AG04450 (cell line): Measurements from ENCODE around the gene RMND5B. TPM values are rescaled to one million over a fixed set of nuclear protein-coding genes. Genes with fewer than 3 reads are reported as not detected.

ENCODE experiments used
- CTCF ChIA-PET: fragments of 300-600, 350-600 bp; formaldehyde crosslinking; extraction: SDS; loops from one replicate; lab custom pipeline; 2022; ENCODE audit warnings: antibody characterized with exemption, inconsistent platforms; lab: Charles Lee
- POLR2A ChIA-PET: fragments of 350-600 bp; formaldehyde crosslinking; extraction: SDS; loops from one replicate; lab custom pipeline; 2021; ENCODE audit warnings: antibody characterized with exemption, inconsistent platforms; lab: Yijun Ruan, JAX
- DNase-seq: peaks from one replicate; pipeline ENCODE4 v3.0.0-alpha.2; 2011; ENCODE audit warnings: low read depth, low spot score
- H3K27ac ChIP-seq: one replicate; pipeline ENCODE4 v1.5.1; 2012; ENCODE audit warnings: low read depth, low read length, control low read depth
- H3K27me3 ChIP-seq: one replicate; pipeline ENCODE4 v1.6.0; 2012; ENCODE audit warnings: low read length; ENCODE audit not compliant: control insufficient read depth, insufficient read depth
- H3K4me3 ChIP-seq: 2 replicates; pipeline ENCODE4 v1.5.1; 2011; ENCODE audit warnings: mild to moderate bottlenecking, low read depth, low read length, control low read depth
- H3K9me3 ChIP-seq: 2 replicates; pipeline ENCODE4 v1.5.1; 2012; ENCODE audit warnings: low read length; ENCODE audit not compliant: control insufficient read depth, insufficient read depth
- CTCF ChIP-seq: IDR thresholded peaks from 2 replicates; pipeline ENCODE4 v1.5.1; 2011; ENCODE audit warnings: low read depth, low read length, control low read depth, inconsistent platforms
- polyA plus RNA-seq: library from polyadenylated mRNA; depleted of rRNA; stranded (reverse); fragments of >200 nt; gene quantifications from 2 replicates; pipeline ENCODE4 v1.2.3, GENCODE V29; 2011; rRNA removed

RMND5B gene
- polyA plus RNA-seq, 1 experiment = 19.8 TPM

GRCh38 chr5:178198706-178199105 lies 67.9 kb downstream of the RMND5B start:
- H3K4me3 ChIP-seq = no peak overlapping the region
- ChIA-PET POLR2A (interaction anchor here (0.6 kb wide), 1 partner anchor 179 kb away, joined by 3 read pairs; no protein-coding TSS in a partner anchor), CTCF (no interaction called here)
- peaks cover 16% of the 10 kb centered on the region for H3K27me3 ChIP-seq
- H3K9me3 ChIP-seq = no peaks in the 10 kb centered on the region; the same call in 1 of the 2 replicates
- no peak overlapping the region for H3K27ac ChIP-seq
- no peak for DNase-seq
- TF ChIP-seq CTCF = no peak

- CTCF ChIA-PET = no interaction called here
- DNase-seq = no peak
- H3K27ac ChIP-seq = no peak overlapping the region
- H3K4me3 ChIP-seq = no peak overlapping the region
- no peaks in the 10 kb centered on the region; the same call in 1 of the 2 replicates for H3K9me3 ChIP-seq
- H3K27me3 ChIP-seq = peaks cover 6% of the 10 kb centered on the region
- no peak for TF ChIP-seq CTCF
- POLR2A ChIA-PET = no interaction called here
Measured at GRCh38 chr5:178199581-178200434, 69.0 kb downstream of the RMND5B start.

Other genes with a start within 250 kb of the RMND5B start
- gene PROP1, start 134.8 kb upstream of the RMND5B start, polyA plus RNA-seq = not detected in 2 replicates
- 0.29 and 0.30 TPM in 2 replicates for gene N4BP3, start 17.5 kb upstream of the RMND5B start, polyA plus RNA-seq
- gene NHP2, start 22.9 kb downstream of the RMND5B start, polyA plus RNA-seq = 93.1 and 108 TPM in 2 replicates
- not detected in 2 replicates for gene GMCL2, start 56.4 kb downstream of the RMND5B start, polyA plus RNA-seq
- gene HNRNPAB, start 73.5 kb downstream of the RMND5B start, polyA plus RNA-seq = 90.9 and 102 TPM in 2 replicates
- 33.4 and 36.0 TPM in 2 replicates for gene PHYKPL, start 101.8 kb downstream of the RMND5B start, polyA plus RNA-seq